SK-N-MC (cell line): ENCODE data around the gene RALGAPB.

Source experiments
- EZH2 ChIP-seq: fragments of 200-600 bp; sonication (generic); IDR thresholded peaks from one replicate; pipeline ENCODE4 v1.6.1; 2017; ENCODE audit warnings: antibody characterized with exemption
- FOXP2 ChIP-seq: optimal IDR thresholded peaks from 2 replicates; pipeline ENCODE3; 2011; ENCODE audit warnings: mild to moderate bottlenecking, moderate library complexity; ENCODE audit not compliant: insufficient read depth; ENCODE audit errors: extremely low read length, control extremely low read depth
- POLR2AphosphoS5 ChIP-seq: IDR thresholded peaks from 2 replicates; pipeline ENCODE4 v1.6.1; 2012; ENCODE audit warnings: mild to moderate bottlenecking, low read depth, low read length, borderline replicate concordance

DNA sequence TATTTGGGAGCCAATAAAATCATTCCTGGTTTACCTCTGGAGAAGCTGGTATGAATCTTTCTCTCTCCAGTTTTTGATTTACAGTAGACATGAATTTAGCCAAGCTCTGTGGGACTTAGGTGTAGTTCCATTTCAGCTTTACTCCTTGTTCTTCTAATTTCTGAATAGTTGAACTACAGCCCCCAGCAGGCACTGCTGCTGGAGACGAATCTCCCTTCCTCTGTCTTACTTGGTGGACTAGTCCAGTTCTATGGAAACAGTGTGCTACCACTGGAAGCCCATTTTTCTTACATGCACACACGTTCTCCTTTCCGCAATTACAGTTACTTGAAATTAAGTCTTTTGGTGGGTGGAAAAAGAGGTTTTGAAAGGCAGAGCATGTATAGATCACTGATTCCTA is 42.3 kb downstream of the RALGAPB start:
- TF ChIP-seq POLR2AphosphoS5 (no peak), EZH2 (no peak), FOXP2 (no peak)
